LNCaP clone FGC (cell line): Measurements from ENCODE around the gene CUL2.

Source experiments
- DNase-seq: peaks from one replicate; pipeline ENCODE4 v3.0.0-alpha.2; 2011; ENCODE audit warnings: low read depth
- H3K4me3 ChIP-seq: 2 replicates; pipeline ENCODE4 v1.5.1; 2011; ENCODE audit warnings: mild to moderate bottlenecking, low read depth, low read length, control low read depth
- CTCF ChIP-seq: IDR thresholded peaks from 2 replicates; pipeline ENCODE4 v1.5.1; 2012; ENCODE audit warnings: mild to moderate bottlenecking; ENCODE audit not compliant: control insufficient read depth, insufficient read depth; ENCODE audit errors: extremely low read depth

CUL2 gene

GRCh38 chr10:35007858-35008301 is 82.3 kb downstream of the CUL2 start:
- TF ChIP-seq CTCF = 0 out of 2 replicates have a peak, but pooled peaks have one; percentile 6
- DNase-seq = peak; percentile 61
- no peak overlapping the region for H3K4me3 ChIP-seq

GRCh38 chr10:35006836-35007235 is 83.3 kb downstream of the CUL2 start:
- TF ChIP-seq CTCF = no peak
- no peak for DNase-seq

GRCh38 chr10:35005868-35006267 is 84.3 kb downstream of the CUL2 start:
- TF ChIP-seq CTCF = no peak
- DNase-seq = peak; percentile 48
- no peak overlapping the region for H3K4me3 ChIP-seq

More at GRCh38 chr10:35006836-35007235, 83.3 kb downstream of the CUL2 start:
- H3K4me3 ChIP-seq = no peak overlapping the region

- DNase-seq = no peak
- TF ChIP-seq CTCF = no peak
- H3K4me3 ChIP-seq = no peak overlapping the region
Observed at GRCh38 chr10:35004651-35005050, 85.5 kb downstream of the CUL2 start.

- TF ChIP-seq CTCF = no peak
- H3K4me3 ChIP-seq = no peak overlapping the region
- DNase-seq = no peak
Observed at GRCh38 chr10:35003906-35004305, 86.2 kb downstream of the CUL2 start.

- no peak overlapping the region for H3K4me3 ChIP-seq
- no peak for DNase-seq
- no peak for TF ChIP-seq CTCF
Observed at GRCh38 chr10:35000936-35001335, 89.2 kb downstream of the CUL2 start.

GRCh38 chr10:34999532-34999931 is 90.6 kb downstream of the CUL2 start:
- no peak overlapping the region for H3K4me3 ChIP-seq
- DNase-seq = no peak
- no peak for TF ChIP-seq CTCF
